Smooth muscle cell of the brain vasculature (primary cell): Measurements from ENCODE around the gene KRTCAP2.

ENCODE experiments used
- DNase-seq: peaks from one replicate; pipeline ENCODE4 v3.0.0-alpha.2; 2012; ENCODE audit warnings: low read depth, low spot score

The KRTCAP2 gene

DNA sequence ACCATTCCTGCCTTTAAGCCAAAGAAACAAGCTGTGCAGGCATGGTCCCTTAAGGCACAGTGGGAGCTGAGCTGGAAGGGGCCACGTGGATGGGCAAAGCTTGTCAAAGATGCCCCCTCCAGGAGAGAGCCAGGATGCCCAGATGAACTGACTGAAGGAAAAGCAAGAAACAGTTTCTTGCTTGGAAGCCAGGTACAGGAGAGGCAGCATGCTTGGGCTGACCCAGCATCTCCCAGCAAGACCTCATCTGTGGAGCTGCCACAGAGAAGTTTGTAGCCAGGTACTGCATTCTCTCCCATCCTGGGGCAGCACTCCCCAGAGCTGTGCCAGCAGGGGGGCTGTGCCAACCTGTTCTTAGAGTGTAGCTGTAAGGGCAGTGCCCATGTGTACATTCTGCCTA lies 38.8 kb downstream of the KRTCAP2 start:
- DNase-seq = no peak

DNA sequence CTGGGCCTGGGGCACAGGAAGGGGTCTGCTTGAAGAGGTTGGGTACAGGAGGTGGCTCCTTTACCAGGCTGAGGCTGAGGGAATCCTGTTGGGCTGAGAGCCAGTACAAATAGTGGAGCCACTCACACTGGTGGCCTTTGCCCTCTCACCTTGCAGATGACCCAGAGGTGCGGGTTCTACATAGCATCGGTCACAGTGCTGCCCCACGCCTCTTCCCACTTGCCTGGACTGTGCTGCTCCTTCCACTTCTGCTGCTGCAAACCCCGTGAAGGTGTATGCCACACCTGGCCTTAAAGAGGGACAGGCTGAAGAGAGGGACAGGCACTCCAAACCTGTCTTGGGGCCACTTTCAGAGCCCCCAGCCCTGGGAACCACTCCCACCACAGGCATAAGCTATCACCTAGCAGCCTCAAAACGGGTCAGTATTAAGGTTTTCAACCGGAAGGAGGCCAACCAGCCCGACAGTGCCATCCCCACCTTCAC lies 39.3 kb downstream of the KRTCAP2 start:
- DNase-seq = no peak

DNA sequence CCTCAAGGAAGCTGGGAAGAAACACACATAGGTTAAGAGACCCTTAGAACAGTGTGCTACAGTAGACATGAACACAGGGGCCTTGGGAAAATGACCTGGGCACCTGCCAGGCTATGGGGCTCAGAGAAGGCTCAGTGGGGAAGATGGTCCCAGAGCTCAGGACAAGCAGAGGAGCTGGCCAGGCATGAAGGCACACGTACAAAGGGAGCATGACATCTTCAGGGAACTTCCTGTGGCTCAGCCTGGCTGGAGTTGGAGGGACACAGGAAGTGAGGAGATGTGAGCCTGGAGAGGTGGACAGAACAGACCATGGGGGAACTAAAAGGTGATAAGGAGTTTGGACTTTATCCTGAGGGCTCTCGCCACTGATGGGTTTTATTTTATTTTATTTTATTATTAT lies 41.2 kb downstream of the KRTCAP2 start:
- DNase-seq = no peak

DNA sequence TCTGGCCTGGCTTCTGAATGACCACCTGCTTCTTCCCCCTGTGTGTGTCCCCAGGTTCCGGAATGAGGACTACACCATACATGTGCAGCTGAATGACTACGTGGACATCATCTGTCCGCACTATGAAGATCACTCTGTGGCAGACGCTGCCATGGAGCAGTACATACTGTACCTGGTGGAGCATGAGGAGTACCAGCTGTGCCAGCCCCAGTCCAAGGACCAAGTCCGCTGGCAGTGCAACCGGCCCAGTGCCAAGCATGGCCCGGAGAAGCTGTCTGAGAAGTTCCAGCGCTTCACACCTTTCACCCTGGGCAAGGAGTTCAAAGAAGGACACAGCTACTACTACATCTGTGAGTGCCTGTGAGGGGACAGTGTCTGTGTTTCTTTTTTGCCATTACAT lies 41.8 kb downstream of the KRTCAP2 start:
- no peak for DNase-seq

DNA sequence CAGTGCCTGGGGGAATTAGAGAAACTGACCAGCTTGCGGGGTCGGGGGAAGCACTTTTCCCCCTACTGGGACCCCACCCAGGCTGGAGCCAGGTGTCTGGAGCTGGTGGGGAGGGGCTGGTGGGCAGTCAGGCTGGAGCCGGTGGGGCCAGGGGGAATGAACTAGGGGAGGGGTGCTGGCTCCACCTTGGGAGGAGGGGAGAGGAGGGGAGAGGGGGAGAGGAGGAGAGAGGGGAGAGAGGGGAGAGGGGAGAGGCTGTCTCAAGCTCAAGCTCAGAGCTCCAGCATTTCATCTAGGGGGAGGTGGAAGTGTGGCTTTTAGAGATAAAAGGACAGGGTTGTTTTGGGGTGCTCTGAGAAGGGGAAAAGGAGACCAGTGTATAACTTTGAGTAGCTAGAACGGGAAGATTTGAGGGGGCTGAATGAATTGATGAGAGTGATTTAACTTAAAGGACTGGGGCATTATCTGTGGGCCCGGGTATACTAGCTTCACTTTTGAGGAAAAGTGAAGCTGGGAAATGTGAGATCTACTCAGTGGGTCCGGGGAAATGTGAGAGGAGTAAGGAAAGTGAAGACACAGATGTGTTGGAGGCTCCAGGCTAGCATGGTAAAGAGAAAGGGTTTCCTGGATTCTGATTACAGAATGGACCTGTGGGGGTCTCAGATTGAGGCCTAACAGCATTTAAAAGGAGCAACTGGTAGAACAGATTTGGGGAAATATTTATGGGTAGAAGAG lies 42.7 kb downstream of the KRTCAP2 start:
- no peak for DNase-seq

DNA sequence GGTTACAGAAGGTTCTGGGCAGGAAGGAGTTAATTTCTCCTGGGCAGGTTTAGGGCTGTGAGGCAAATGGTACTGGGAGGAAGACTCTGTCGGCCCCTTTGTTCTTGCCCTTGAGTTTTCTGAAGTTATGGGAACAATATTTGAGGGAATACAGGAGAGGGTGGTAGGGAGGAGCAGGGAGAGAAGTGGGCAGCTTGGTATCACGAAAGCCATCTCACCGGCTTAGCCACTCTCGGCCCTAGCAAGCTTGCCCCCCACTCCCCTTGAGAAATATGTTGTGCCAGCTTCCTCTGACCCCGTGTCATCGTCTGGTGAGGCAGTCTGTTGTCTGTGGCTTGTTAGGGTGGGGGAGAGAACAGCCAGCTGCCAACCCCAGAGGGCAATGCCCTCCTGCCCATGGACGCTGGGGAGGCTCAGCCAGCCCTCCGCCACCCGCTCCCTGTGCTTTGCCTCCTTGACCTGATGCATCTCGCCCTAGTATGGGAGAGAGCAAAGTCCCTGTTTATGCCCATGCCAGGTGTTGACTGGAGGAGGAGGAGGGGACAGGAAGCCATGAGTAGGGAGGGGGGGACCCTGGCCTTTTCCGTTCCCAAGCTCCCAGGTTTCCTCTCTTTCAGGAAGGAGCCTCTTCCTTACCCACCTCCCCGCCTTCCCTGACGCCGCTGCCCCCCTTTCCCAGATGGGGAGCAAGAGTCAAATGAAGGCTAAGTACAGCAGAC lies 44.2 kb downstream of the KRTCAP2 start:
- no peak for DNase-seq

DNA sequence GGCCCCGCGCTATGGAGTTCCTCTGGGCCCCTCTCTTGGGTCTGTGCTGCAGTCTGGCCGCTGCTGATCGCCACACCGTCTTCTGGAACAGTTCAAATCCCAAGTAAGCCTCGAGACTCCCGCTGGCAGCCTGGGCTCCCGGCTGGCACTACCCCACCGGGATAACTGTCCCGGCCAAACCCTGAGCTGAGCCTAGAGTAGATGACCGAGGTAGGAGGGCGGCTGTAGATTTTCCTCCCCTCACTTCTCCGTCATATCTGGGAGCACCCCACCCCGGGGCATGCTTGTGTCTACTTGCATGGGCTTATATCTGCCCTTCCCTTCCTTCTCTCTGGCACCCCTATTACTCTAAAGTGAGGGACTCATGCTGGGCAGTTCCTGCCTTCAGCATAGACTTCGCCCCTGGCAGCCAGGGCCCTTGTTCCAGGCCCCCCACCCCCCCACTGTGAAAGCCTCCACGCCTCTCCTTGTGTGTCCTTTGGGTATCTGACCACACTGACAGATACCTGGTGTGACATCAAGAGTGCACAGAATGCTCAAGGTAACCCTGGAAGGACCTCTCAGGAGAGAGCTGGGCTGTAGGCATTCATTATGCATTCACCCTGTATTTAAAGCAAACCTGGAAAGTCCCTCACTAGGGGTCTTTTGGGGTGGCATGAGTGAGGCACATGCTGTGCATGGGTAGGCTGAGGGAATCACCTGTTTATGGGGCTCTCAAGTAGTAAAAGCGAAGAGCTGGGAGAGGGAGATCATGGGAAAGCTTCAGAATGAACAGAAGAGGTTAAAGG lies 44.9 kb downstream of the KRTCAP2 start:
- DNase-seq = no peak

DNA sequence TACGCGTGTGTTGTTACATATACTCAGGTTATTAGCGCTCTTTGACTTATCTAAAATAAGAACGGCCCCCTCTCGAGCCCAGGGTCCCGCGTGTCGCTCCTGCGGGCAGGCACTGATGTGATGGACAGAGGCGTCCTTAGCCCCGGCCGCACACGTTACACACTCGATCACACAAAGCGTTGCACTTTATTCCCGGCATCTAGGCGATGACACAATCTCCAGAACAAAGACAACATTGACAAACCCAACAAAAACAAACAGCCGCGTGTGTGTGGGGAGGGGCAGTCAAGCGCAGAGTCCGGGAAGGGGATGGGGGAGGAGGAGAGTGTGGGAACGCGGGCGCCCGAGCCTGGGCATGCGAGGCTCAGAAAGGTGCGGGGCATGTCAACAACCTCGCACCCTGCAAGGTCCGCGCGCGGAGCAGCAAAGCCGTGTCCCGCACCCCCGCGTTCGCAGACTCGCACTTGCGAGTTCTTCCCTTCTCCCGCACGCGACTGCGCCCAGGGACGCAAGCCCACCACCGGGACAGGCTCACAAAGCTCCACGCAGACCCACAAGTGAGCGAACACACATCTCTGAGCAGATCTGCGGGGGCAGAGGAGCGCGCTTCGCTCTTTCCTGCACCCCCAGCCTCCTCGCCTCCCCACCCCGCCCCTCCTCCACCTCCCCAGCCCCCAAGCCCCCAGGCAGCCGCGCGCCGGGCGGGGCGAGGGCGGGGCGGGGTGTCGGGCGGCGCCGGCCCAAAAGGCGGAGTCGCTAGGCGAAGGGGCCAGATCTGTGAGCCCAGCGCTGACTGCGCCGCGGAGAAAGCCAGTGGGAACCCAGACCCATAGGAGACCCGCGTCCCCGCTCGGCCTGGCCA lies 45.8 kb downstream of the KRTCAP2 start, which contains the start of gene EFNA1:
EFNA1 (plus strand) TSS at position 772 of the 862 bp plus-strand sequence. CDS start 102 bp downstream, outside the sequence.
- no peak for DNase-seq

DNA sequence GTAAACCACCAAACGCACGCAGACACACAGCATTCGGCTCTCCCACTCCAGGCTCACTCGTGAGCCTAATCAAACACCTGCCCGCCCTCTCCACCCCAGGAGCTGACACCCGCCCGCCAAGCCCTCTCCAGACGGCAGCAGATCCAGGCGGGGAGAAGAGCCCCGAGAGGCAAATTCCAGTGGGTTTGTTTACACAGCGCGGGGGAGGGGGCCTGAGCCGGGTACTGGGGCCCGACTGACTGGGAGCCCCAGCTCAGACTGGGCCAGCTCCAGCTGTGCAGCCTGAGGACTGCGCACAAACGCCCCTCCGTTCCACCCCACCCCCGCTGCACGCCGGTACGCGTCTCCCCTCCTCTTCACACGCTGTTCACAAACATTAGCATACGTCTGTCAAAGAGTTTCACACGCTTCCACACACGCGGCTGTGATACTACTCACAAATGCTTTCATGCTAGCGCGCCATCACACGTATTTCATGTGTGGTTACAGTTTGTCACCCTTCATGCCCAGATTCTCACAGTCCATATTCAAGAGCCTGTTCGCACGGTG lies 46.5 kb downstream of the KRTCAP2 start:
- no peak for DNase-seq

DNA sequence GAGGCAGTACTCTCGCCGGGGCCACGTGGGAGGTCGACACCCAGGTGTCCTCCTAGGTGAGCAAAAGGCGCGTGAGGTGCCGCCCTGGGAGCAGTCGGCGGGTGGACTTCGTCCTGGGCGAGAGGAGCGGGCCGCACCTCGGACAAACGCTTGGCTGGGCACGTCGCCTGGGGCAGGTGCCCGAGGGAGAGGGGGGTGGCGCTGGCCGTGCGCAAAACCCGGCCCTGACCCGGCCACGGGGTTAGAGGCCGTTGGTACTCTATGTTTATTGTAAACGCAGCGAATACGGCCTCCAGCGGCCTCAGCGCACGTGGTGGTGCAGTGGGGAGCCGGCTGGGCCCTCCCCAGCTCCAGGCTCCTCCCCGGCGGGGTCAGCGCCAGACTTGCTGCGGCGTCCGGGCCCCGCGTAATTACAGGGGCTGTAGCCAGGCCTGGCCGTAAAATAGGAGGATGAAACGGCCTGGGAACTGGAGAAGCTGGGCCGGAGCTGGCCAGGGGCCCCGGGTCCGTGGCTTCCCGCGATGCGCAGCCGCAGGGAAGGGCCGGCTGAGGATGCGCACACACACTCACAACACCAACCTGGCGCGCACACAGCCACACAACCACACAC lies 47.1 kb downstream of the KRTCAP2 start:
- DNase-seq = no peak

DNA sequence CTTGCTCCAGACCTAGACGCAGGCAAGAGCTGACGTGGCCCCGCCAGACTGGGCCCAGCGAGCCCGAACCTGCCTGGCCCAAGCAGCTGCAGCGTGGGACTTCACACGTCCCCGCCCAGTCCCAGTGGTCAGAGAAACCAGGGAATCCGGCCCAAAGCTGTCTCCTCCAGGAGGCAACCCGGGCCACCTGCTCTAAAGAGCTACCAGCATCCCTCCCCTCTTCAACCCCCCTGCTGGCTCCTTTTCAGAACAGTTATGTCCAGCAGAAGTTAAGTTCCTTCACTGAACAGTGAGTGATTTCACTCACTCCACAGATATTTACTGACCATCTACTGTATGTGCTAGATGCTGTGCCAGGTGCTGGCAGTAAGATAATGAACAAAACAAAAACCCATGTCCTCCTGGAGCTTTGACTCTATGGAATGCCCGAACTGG lies 47.6 kb downstream of the KRTCAP2 start:
- DNase-seq = no peak

DNA sequence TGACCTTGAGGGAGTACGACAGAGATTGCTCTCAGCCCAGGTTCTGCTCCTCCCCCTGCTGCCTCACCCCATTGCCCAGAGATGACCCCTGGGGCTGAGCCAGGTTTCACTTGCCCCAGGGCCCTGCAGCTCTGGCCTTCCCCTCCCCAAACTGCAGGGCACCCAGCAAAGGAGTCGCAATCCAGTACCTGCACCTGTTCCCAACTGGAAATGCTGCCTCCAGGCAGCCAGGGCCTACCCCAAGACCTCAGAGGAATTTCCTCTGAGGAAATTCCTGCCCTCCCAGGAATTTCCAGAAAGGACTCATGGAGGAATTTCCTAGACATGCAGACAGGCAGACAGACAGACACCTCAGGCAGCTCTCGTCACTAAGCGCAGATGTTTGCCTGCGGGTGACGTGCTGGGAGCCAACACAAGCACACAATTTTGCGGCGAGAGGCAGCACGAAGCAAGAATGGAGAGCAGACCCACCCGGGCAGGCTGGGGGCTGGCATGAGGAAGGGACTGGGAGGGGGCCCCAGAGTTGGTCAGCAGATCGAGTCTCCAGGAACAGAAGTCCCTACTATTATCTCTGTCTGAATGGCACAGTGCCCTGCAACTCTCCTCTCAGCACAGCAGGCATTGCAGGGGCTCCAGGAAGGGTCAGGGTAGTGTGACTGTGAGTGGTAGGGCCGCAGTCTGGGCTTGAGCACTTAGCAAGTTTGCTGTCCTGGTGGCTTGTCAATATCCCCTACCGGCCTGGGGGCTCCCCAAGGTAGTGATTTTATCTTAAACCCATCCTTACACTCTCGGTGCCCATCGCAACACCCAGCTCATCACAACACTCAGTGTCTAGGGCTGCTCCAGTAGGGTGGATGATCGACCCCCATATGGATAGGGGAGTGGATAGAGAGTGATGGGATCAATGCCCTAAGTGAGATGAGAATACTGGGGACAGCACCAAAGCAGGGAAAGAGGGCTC lies 48.3 kb downstream of the KRTCAP2 start:
- no peak for DNase-seq

DNA sequence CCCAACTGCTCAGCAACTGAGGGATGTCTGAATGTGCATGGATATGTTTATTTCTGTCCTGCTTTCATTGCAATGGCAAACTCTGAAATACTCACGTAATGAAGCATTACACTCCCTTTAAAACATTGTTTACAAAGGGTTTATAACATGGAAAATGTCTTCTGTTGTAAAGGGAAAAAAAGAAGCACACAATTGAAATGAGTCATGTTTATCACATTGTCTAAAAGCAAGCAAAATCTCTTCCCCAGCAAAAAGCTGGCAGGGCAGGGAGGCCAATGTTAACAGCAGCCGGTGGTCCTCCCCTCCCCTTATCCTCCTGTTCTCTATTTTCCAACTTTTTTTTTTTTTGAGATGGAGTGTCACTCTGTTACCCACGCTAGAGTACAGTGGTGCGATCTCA lies 49.3 kb downstream of the KRTCAP2 start:
- no peak for DNase-seq

DNA sequence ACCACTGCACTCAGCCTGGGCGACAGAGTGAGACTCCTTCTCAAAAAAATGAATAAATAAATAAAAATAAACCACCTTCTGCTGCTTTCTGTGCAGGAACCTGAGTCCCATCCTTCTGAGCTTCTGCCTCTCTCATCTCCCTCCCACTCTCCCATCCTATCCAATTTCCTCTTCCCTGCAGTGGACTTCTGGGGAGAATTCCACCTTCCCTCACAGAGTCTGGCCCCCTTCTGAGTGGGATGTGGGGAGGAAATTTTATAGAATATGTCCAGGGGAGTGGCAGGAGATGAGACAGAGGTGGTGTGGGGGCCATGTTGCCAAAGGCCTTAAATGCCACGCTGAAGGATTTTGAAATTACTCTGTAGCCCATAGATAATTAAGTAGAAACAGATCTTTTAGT lies 50.8 kb downstream of the KRTCAP2 start:
- DNase-seq = no peak

DNA sequence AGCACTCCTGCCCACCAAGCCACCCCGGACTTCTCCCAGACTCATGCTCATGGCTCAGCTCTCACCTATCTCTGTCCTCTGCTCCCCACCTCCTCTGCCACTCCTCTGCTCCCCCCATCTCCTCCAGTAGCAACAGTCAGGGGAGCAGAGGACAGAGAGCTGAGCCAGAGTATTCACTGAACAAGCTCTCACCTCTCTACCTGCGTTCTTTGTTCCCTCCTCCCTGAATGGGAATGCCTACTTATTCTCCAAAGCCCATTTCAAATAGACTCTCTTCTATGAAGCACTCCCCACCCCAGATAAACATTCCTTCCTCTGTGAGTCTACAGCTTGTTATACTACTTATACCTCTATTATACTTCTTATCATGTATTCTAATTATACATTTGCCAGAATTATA lies 51.9 kb downstream of the KRTCAP2 start:
- DNase-seq = no peak

DNA sequence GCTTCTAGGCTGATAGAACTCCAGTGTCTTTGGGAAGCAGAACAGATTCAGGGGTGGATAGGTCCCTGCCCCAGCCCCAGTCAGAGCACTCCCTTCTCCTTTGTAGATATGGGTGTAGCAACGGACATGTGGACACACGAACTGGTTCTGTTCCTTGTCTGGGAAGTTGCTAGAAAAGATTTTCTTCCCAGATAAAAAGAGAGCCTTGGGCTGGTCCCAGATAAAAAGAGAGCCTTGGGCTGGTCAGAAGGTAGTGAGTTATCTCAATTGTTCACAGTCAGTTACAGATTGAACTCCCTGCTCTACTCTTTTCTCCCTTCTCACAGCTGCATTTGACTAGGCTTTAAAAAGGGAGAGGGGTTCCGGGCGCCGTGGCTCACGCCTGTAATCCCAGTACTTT lies 52.9 kb downstream of the KRTCAP2 start:
- no peak for DNase-seq
